ENCODE data around the gene IQSEC1.

GRCh38 chr3:13073326-13074005 is at the start of gene IQSEC1:
- no peak for TF ChIP-seq CTCF (conservative IDR thresholded peaks at IDR 0.05; ENCODE audit: low read depth, low read length)
- TF ChIP-seq EZH2 (IDR thresholded peaks at IDR 0.05; ENCODE audit: borderline replicate concordance, low read depth, low read length, poor library complexity, severe bottlenecking) = peak; percentile 74

All from A673 (cell line).